Activated B cell treated with CpG ODN at 0.5 μM for 24 hours (primary cell): ENCODE measurements around the gene PNMT. TPM values are rescaled to one million over a fixed set of nuclear protein-coding genes. Genes with fewer than 3 reads are reported as not detected.

Experiments
- ATAC-seq: fragments of 200-7000 bp; cut with Tn5 transposase; one replicate; pipeline ENCODE4 v1.10.0; 2021; ENCODE audit warnings: low read depth, mild to moderate bottlenecking, moderate library complexity
- CTCF ChIA-PET: fragments of 350-600 bp; sonication (Branson Sonifier 250); formaldehyde crosslinking; loops from one replicate; lab custom pipeline; 2021; ENCODE audit warnings: antibody characterized with exemption; lab: Charles Lee
- POLR2A ChIA-PET: fragments of 350-600 bp; sonication (Branson Sonifier 250); formaldehyde crosslinking; loops from one replicate; lab custom pipeline; 2021; ENCODE audit warnings: antibody characterized with exemption; lab: Charles Lee
- DNase-seq: peaks from one replicate; pipeline ENCODE4 v3.0.0; 2022
- H3K27ac Mint-ChIP-seq: one replicate; pipeline ENCODE4 v1.8.0; 2020; ENCODE audit warnings: mixed read lengths
- H3K27me3 Mint-ChIP-seq: one replicate; pipeline ENCODE4 v1.8.0; 2021; ENCODE audit warnings: mixed read lengths
- H3K36me3 Mint-ChIP-seq: one replicate; pipeline ENCODE4 v1.8.0; 2021; ENCODE audit warnings: low read depth, mixed read lengths
- H3K4me1 Mint-ChIP-seq: one replicate; pipeline ENCODE4 v1.8.0; 2021; ENCODE audit warnings: mixed read lengths
- H3K4me3 Mint-ChIP-seq: one replicate; pipeline ENCODE4 v1.8.0; 2020; ENCODE audit warnings: mild to moderate bottlenecking, mixed read lengths
- H3K9me3 Mint-ChIP-seq: one replicate; pipeline ENCODE4 v1.8.0; 2020; ENCODE audit warnings: mixed read lengths
- CTCF ChIP-seq: fragments of 200-600 bp; IDR thresholded peaks from one replicate; pipeline ENCODE4 v1.8.0; 2022; ENCODE audit warnings: antibody characterized with exemption, mild to moderate bottlenecking
- intact Hi-C: fragments of 100-400 bp; cut with micrococcal nuclease; formaldehyde crosslinking; loops from one replicate; pipeline ENCODE4 v1.15.1; 2024
- total RNA-seq: library from RNA; stranded (reverse); gene quantifications from 2 replicates; pipeline ENCODE4 v1.2.3, GENCODE V29; 2022

Gene PNMT
- total RNA-seq, 1 donor from 2014 or later = not detected

- TF ChIP-seq CTCF = no peak
- ChIA-PET CTCF (no interaction called here), POLR2A (no interaction called here)
- no peak for DNase-seq
- Mint-ChIP-seq H3K9me3 (no peaks in the 10 kb centered on the region), H3K4me3 (no peak overlapping the region), H3K36me3 (no peaks in the 10 kb centered on the region), H3K27ac (no peak overlapping the region), H3K4me1 (no peaks in the 10 kb centered on the region), H3K27me3 (no peaks in the 10 kb centered on the region)
- intact Hi-C loops = no loop called here
- ATAC-seq = no peak
Observed at GRCh38 chr17:39719563-39720355, 51.5 kb downstream of the PNMT start.

Other genes with a start within 250 kb of the PNMT start
- 59.2 and 64.3 TPM in 2 replicates for gene MED1, start 217.2 kb upstream of the PNMT start, total RNA-seq
- gene CDK12, start 207.0 kb upstream of the PNMT start, total RNA-seq = 100 and 118 TPM in 2 replicates
- gene NEUROD2, start 60.5 kb upstream of the PNMT start, total RNA-seq = 0.02 TPM in 1 of 2 replicates, not detected in the other
- gene PPP1R1B, start 41.5 kb upstream of the PNMT start, total RNA-seq = not detected in 2 replicates
- gene STARD3, start 31.3 kb upstream of the PNMT start, total RNA-seq = 51.8 and 58.2 TPM in 2 replicates
- gene TCAP, start 3.1 kb upstream of the PNMT start, total RNA-seq = 2.1 and 2.3 TPM in 2 replicates
- gene PGAP3, start 19.6 kb downstream of the PNMT start, total RNA-seq = 19.0 and 24.0 TPM in 2 replicates
- gene ERBB2, start 31.6 kb downstream of the PNMT start, total RNA-seq = 4.4 and 7.1 TPM in 2 replicates
- 42.2 and 45.7 TPM in 2 replicates for gene MIEN1, start 62.1 kb downstream of the PNMT start, total RNA-seq
- gene GRB7, start 69.5 kb downstream of the PNMT start, total RNA-seq = 0.44 TPM in 1 of 2 replicates, not detected in the other
- gene IKZF3, start 195.9 kb downstream of the PNMT start, total RNA-seq = 208 and 220 TPM in 2 replicates
- gene ZPBP2, start 199.7 kb downstream of the PNMT start, total RNA-seq = 1.2 and 1.6 TPM in 2 replicates